ENCODE results near the gene EPS15. TPM values are rescaled to one million over a fixed set of nuclear protein-coding genes. Genes with fewer than 3 reads are reported as not detected.

EPS15 gene
- total RNA-seq, 1 donor from 2014 or later: 86.2 TPM

DNA sequence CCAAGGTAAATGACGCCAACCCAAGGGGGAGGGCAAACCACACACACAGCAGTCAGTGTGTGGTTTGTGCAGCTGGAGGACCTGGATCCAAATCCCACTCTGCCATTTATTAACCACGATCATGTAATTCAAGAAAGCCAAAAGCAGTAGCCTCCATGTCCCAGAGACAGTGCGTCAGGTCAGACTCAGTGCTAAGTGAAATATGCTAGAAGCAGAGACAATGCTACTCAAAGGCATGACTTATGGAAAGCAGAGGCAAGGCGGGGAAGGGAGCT, 202.3 kb downstream of the EPS15 start:
- DNase-seq (ENCODE audit: low spot score): no peak

DNA sequence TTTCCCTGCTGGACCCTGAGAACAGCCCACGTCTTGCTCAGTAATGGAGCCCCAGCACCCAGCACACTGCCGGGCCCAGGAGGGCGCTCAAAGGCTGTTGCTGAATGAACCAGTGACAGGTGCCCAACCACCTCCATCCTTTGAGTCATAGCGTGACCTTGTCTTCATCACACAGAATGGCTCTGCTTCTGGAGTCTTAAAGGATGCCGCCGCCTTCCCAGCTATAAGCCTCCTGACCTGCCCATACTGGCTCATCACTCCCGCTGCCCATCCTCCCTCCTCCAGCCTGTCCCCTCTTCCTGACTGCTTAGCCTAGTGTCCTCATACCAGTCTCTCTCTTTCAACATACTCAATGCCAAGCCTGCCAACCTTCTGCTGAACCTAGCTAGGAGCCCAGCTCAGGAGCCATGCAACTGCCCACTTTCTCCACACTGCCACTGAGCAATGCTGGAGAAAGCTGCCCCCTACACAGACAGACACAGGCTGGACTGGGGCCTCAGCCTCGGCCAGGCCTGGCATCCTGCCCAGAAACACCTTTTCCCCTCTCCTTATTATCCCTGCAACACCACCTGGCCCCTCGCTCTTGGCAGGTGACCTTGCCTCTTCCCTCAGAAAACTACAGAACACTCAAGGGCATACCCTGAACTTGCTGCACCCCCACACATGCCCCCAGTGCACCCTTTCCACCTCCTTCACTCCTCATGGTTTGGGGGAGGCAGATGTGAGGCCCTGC, 202.8 kb downstream of the EPS15 start:
- DNase-seq (ENCODE audit: low spot score): no peak

DNA sequence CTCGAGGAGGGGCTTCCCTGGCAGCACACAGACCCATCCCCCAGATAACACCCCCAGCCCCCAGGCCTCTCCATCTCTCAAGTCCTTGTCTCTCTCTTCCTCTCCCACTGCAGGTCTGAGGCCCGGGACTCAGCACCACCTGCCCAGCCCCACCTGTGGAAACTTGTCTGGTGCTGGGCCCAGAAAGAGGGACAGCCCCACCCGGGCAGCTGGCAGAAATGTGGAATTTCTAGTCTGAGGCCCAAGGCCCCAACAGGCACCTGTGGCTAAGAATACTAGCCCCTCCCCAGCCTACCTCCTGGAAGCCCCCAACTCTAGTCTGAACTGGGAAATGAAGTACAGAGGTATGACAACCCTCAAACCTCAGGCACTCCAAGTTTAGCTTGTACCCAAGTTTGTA, 204.1 kb downstream of the EPS15 start:
- peak; percentile 83 for DNase-seq (ENCODE audit: low spot score)

DNA sequence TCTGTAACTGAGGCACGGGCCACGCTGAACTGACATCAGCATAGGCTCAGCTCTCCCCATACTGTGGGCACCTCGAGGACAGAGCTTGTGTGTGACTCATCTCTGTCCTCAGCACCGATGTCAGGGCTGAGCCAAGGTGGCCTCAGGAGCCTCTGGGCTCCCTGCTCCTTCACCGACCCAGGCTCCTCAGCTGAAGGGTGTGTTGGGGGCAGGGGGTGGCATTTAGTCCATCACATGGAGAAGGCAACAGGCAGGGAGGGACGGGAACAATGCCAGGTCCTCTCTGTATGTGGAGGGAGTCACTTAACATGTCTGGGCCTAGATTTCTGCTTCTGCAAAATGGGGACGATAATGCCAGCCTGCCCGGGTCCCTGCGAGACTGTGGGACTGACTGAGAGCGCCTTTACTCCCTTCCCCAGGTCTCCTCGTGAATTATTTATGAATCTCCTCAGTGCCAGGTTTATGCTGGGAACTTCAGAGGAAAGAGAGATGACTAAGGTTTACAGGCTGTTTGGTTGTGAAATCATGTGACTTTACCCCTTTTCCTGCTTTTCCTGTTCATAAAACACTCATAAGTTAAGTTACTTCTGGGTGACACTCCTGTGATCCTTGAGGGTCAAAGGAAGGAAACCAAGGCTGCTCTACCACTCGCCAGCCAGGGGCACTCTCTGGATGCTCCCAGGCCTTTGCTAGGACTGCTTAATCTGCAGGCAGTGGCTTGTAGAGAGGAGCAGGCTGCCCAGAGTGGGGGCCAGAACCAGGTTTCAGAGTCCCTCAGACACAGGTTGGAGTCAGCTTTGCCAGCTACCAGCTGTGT, 204.9 kb downstream of the EPS15 start:
- no peak for DNase-seq (ENCODE audit: low spot score)

DNA sequence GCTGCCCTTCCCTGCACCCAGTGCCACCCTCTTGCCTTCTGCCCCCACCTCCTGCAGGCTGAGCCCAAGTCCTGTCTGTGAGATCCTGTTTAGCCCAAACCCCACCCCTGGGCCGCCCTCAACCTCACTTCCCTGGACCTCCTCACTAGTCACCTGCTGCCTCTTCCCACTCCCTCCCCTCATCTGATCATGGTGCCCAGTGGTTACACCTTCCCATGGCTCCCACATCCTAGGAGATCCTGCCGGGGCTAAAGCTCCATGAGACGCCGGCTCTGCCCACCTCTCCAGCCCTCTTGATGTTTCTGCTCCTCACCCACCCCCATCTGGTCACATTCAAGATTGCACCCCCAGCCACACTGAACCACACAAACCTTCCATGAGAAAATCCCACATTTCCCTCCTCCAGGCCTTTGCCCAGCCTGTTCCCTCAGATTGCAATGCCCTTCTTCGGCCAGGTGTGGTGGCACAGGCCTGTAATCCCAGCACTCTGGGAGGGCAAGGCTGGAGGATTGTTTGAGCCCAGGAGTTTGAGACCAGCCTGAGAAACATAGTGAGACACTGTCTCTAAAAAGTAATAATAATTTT, 205.7 kb downstream of the EPS15 start:
- no peak for DNase-seq (ENCODE audit: low spot score)

DNA sequence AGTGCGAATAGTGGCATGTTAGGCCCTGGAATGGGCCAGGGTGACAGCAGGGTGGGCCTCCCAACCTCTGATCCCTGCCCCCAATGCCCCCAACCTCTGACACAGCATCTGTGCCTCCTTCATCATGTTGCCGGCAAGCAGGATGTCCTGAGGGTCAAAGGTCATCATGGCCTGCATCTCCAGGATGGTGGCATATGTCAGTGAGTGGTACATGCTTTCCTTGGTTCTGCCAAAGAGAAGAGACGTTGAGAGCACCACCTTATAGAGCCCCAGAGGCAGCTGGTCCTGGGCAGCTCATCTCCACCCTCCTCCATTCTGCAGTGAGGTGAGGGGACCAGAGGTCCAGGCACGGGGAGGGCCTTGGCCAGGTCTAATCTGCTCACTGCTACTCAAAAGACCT, 206.3 kb downstream of the EPS15 start:
- DNase-seq (ENCODE audit: low spot score): no peak

DNA sequence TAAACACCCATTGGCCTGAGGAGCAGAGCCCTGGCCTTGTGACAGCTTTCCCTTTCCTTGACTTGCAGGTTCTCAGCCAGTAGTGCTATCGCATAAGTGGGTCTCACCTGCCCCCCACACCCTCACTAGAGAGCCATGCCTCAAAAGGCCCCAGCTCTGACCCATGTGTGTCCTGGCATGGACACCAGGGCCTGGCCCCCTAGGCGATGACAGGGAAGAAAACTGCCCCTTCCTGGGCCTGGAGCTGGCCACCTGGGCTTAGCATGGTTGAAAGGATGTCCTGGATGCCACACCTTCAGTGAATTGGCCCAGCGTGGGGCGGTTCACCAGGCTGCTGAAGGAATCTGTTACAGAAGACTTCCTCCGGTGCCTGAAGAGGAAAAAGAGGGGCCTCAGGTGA, 207.2 kb downstream of the EPS15 start:
- DNase-seq (ENCODE audit: low spot score): no peak

DNA sequence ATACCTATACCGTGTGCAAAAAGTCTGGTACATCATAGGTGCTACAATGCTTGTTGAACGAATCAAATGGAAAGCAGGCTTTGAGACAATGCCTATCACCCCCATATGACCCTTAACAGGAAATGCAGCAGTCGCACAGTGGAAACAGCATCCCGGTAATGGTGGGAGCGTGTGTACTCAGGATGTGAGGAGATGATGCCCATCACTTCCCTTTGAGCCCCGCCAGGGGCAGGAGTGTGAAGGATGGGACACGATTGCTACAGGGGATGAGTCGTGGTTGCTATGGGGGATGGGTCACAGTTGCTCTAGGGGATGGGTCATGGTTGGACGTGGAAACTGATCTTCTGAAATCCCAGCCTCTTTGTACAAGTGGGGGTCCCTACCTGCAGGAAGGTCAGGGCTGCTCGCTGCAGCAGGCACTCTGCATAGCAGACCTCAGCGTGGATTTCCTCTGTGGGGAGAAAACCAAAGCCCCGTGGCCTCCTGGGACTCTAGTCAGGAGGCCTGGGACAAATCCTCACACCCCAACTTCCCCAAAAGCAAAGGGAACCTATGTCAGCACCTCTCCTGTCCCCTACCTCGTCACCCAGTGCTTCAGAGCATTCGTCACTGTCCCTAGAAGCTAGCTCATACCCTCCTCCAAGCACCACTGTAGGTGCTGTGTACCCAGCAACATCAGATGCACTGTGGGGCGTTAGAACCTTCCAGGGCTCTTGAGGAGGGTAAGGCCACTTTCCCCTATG, 208.0 kb downstream of the EPS15 start:
- DNase-seq (ENCODE audit: low spot score): no peak

DNA sequence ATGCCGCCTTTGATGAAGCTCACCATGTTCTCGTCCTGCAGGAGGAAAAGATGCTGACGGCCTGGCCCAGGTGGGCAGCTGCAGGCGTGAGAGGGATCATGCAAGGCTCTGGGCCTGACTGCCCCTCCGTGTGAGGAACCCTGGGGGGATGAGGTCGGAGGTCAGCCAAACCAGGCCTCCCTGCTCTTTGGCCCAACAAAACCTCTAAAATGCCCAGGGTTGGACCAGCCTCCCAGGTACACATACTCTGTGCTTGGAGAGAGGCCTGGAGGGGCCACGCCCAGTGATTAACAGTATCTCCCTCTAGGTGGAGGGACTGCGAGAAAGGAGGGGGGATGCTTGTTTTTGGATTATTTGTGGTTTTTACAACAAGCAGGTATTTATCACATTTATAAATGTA, 209.8 kb downstream of the EPS15 start:
- DNase-seq (ENCODE audit: low spot score): no peak

DNA sequence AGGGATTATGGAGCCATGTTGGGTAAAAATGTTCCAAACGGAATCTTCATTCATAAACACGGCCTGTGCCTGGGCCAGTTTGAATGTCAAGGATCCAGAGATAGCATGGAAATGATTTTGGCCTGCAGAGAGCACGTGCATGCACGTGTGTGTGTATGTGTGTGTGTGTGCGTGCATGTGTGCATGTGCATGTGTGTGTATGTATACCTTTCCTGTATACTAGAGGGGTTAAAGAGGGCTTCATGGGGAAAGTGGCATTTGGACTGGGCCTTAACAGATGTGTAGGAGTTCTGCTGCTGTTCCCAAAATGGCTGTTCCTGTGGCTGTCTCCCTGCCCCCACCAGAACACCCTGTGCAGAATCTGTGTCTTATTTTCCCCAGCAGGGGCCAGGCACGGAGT, 210.4 kb downstream of the EPS15 start:
- DNase-seq (ENCODE audit: low spot score): no peak

DNA sequence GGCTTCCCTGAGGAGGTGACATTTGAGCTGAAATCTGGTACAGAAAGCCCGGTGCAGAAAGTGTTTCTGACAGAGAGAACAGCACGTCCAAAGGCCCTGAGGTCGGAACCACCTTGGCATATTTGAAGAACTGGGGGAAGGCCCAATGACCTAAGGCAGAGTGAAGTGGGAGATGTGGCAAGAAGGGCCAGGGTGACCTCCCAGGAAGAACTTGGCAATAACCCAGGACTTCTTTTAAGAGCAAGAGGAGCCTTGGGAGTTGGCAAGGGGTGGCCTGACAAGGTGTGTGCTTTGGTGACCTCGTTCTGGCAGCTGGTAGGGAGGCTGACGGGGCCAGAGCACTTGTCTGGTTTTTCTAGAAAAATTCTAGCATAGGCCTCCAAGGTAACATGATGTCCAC, 212.1 kb downstream of the EPS15 start:
- DNase-seq (ENCODE audit: low spot score): no peak

DNA sequence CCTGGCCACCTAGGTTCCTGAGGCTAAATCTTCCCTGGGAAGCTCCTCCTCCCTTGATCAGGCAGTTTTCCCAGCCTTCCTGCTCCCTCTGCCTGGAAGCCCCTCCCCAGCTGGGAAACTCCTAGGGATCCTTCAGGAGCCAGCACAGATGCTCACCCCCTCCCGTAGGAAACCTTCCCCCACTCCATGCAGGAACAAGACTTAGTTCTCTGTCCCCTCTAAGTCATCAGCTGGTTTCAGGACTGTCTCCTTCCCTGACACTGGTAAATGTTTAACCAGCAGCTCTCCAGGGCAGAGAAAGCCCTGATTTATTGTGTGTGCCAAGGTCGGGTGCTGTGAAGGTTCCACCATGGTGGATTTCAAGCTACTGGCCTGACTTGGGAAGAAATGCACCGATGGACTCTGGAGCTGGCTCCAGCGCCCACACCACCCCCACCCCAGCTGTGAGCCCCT, 213.7 kb downstream of the EPS15 start:
- no peak for DNase-seq (ENCODE audit: low spot score)

DNA sequence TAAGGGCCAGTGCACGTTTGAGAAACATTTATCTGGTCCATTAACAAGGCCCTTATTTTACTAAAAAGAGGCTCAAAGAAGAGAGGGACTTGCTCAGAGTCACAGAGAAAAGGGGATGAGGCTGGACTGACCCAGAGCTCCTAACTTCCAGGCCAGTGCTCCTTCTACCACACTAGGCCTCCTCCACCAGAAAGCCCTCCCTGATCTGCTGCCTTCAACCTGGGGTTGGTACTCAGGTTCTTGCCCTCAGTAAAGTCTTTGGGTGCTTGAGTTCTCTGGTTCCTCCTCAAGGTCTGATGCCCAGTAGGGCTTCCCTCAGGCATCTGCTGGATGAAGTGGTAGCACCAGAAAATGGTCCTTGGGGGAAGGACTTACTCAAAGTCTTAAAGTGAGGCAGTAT, 214.7 kb downstream of the EPS15 start:
- DNase-seq (ENCODE audit: low spot score): no peak

Other genes starting within 250 kb of the EPS15 start
- gene TTC39A, start 188.7 kb downstream of the EPS15 start, total RNA-seq: 36.3 TPM
- 107 TPM for gene OSBPL9, start 97.8 kb upstream of the EPS15 start, total RNA-seq